AG10803 (cell line): ENCODE measurements around the gene TMEM98.
"Not testable (repeated sequence)": the region's sequence is repeated elsewhere in the genome, so short reads cannot be mapped to it uniquely, and the experiment has no call there.

ENCODE experiments used
- DNase-seq: peaks from one replicate; pipeline ENCODE4 v3.0.0; 2010; ENCODE audit warnings: low read depth
- H3K4me3 ChIP-seq: 2 replicates; pipeline ENCODE4 v1.5.1; 2011; ENCODE audit warnings: mild to moderate bottlenecking, low read length, control low read depth
- CTCF ChIP-seq: conservative IDR thresholded peaks from 2 replicates; pipeline ENCODE4 v1.5.1; 2011; ENCODE audit warnings: mild to moderate bottlenecking, low read length, control low read depth, inconsistent platforms

Gene TMEM98

GRCh38 chr17:32916134-32916533 is 11.8 kb upstream of the TMEM98 start:
- no peak for TF ChIP-seq CTCF
- H3K4me3 ChIP-seq = no peak overlapping the region
- DNase-seq = no peak

- H3K4me3 ChIP-seq = no peak overlapping the region
- no peak for TF ChIP-seq CTCF
- DNase-seq = no peak
Observed at GRCh38 chr17:32917081-32917480, 10.9 kb upstream of the TMEM98 start.

- no peak for DNase-seq
- TF ChIP-seq CTCF = no peak
- no peak overlapping the region for H3K4me3 ChIP-seq
Observed at GRCh38 chr17:32917842-32918241, 10.1 kb upstream of the TMEM98 start.

GRCh38 chr17:32919876-32920275 is 8.1 kb upstream of the TMEM98 start:
- not testable (repeated sequence) for H3K4me3 ChIP-seq, DNase-seq

- no peak for DNase-seq
Observed at GRCh38 chr17:32920293-32920692, 7.7 kb upstream of the TMEM98 start.

GRCh38 chr17:32921017-32921416 is 6.9 kb upstream of the TMEM98 start:
- no peak for TF ChIP-seq CTCF
- no peak for DNase-seq
- no peak overlapping the region for H3K4me3 ChIP-seq

More at GRCh38 chr17:32920293-32920692, 7.7 kb upstream of the TMEM98 start:
- no peak overlapping the region for H3K4me3 ChIP-seq
- no peak for TF ChIP-seq CTCF

GRCh38 chr17:32923905-32924304 is 4.0 kb upstream of the TMEM98 start:
- not testable (repeated sequence) for DNase-seq

GRCh38 chr17:32926183-32926582 is 1.8 kb upstream of the TMEM98 start:
- no peak for TF ChIP-seq CTCF

More at GRCh38 chr17:32923905-32924304, 4.0 kb upstream of the TMEM98 start:
- H3K4me3 ChIP-seq = not testable (repeated sequence)

GRCh38 chr17:32926789-32927188 is 1.2 kb upstream of the TMEM98 start:
- not testable (repeated sequence) for DNase-seq, H3K4me3 ChIP-seq

More at GRCh38 chr17:32926183-32926582, 1.8 kb upstream of the TMEM98 start:
- H3K4me3 ChIP-seq = no peak overlapping the region
- no peak for DNase-seq
